Stimulated activated CD4-positive, alpha-beta T cell treated with anti-CD3 and anti-CD28 coated beads, Interleukin-1b, Interleukin-23, amount 100 ng/mL, for 4 hours (primary cell): ENCODE data around the gene BMX.

ENCODE experiments used
- DNase-seq, 2 donors: peaks; one replicate each; pipeline ENCODE4 v3.0.0-alpha.2; 2020; ENCODE audit warnings: low read depth in 2 of 2

BMX gene

DNA sequence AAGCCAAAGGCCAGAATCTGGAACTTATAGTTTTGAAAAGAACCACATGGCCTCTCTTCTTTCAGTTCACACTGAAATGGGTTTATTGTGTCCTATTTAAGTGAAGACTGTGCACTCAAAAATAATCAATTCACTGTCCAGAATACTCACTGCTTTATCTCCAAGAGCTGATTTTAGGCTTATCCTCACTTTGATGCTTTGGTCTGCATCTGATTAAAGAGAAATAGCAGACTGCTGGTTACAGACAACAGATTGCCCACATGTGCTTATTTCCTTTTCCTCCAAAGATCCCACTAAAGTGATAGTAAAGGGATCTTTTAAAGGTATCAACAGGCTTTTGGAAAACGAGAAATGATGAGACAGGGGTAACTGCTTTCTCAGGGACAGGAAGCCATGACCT is 69.5 kb downstream of the BMX start:
- no peak for DNase-seq

DNA sequence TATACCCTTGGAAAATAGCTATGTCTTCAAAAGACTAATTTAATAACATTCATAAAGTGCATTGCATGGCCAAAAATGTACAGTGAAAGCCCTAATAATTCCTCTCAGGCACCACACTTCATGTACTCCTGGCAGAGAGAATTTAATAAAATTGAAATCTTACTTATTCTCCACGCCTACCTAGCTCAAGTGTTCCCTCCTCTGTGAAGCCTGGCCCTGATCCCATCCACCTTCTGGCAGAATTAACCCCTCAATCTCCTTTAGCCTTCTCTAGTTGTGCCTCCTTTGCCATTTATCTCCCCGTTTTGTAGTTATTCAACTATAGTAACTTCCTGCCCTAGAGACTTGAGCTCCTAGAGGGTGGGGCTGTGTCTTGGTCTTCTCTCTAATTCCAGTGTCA is 73.4 kb downstream of the BMX start:
- no peak for DNase-seq

DNA sequence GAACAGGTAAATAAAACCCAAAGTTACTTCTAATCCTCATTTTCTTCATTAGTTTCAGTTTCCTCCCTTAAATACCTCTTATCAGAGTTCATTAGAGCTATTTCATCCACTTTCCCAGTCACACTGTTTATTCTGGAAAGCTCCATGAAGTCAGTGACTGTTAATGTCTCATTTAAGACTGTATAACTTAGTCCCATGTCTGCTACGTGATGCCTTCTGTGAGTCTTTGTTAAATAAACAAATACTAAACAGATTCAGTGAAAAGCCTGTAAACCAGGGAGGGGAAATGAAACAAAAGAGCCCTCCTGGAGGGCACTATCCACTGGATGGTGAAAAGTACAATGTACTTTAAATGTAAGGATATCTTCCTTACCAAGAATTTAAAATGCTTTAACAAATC is 75.4 kb downstream of the BMX start:
- no peak for DNase-seq

DNA sequence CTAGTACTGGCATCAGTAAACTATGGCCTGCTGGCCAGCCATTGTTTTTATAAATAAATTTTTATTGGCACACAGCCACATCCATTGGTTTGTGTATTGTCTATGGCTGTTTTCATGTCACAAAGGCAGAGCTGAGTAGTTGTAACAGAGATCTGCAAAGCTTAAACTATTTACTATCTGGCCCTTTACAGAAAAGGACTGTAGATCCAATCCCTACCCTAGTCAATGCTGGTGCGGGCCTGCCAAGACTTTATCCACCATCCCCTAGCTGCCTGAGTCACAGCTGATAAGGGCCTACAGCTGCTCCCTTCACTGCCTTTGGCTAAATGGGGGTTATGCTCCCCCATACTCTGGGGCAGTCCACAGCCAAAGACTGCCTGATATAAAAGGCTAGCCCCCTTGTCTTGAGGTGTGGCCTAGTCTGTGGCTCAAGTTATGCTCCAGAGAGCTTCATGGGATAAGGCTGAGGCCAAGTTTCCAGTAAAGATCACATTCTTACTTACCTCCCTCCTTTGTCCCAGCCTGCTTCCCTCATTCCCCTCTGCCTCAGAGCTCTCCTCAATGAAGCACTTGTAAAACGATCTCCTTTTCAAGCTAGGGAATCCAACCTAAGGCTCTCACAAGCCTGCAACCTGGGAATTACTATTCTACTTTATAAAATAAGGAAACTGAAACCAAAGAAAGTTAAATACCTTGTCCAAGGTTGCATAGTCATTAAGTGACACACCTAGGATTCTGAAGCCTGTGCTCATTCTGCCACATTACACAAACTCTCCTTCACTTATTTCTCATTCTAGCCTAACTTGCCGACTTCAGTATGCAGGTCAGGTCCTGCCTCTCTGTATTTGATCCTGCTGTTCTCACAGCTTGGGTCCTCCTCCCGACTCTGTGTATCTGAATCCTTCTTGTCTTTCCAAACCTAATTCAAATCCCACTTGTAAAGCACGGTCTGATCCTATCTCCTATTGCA is 79.5 kb downstream of the BMX start:
- DNase-seq: no peak

DNA sequence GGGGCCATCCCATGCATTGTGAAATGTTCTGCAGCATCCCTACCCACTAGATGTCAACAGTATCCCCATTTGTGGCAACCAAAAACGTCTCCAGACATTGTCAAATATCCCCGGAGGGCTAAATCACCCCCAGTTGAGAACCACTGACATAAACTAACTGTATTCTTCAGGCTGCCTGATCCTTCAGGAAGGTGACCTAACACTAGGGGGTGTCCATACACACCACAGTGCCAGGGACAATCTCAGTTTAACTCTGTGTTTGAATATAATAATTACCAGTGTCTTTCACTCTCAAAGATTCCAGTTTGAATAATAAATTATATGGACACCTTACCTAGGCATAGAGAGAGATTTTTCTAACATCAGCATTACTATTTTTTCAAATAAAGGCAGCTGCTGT is 93.8 kb downstream of the BMX start:
- no peak for DNase-seq

DNA sequence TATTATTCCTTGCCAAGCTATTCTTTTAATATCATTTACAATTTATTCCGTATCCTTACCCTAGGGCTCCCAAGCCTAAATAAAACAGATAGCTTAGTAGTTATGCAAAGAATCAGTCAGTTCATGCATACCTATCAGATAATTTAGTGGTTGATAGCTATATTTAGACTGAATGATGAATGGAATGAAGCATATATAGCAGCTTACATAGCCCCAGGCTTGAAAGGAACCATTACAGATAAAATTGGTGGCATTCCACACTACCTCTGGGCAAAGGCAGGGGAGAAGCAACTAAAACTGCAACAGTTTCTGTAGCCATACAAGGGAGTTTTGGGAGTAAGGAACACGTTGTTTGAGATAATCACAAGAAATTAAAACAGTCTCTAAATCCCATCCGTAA is 97.4 kb downstream of the BMX start:
- no peak for DNase-seq

DNA sequence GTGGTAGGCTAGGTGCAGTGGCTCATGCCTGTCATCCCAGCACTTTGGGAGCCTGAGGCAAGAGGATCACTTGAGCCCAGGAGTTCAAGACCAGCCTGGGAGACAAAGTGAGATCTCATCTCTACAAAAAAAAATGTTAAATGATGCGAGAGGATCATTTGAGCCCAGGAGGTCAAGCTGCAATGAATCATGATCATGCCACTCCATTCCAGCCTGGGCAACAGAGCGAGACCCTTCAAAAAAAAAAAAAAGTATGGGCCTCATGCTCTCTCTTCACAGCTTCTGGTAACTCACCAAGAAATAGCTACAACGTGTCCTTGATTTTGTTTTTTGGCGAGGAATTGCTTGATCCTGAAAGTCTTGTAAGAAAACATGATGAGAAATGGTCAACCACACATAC is 98.9 kb downstream of the BMX start:
- DNase-seq: no peak

DNA sequence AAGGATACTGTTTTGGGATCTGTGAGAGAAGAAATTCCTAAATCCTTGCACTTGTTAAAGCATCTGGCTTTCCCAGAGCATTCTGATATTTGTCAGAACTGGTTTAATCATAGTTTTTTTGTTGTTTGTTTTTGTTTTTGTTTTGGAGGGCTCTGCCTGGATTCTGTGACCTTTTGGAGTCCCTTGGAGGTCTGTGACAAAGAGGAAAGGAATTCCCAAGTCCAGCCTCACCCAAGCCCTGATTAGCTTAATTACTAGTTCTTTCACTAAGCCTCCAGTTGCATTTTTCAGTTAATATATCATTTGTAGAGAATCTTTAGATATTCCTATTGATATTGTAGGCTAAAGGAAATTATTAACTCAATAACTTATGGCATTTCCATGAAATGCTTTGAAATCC is 99.4 kb downstream of the BMX start:
- DNase-seq: no peak

DNA sequence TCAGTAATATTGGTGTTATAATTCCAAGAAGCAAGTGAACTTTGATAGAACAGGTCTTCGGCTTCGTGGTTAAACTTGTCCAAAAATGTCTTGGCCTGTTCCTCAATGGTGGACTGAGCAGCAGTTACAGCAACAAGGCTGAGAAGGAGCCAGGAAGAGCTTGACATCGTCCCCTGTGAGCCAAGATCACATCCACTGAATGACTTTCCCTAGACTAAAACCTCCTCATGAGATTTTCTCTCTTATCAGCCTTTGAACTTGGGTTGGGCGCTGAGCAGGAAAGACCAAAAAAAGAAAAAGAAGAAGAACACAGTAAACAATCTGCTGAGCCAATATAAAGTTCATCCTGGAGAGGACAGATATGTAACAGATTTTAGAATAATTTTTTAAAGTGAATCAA is 100.1 kb downstream of the BMX start, which contains the start of gene ACE2:
Gene ACE2, minus strand, starts transcription at position 216 of the 400 bp plus-strand sequence. Its CDS starts 49 bp downstream, at position 167.
- no peak for DNase-seq

DNA sequence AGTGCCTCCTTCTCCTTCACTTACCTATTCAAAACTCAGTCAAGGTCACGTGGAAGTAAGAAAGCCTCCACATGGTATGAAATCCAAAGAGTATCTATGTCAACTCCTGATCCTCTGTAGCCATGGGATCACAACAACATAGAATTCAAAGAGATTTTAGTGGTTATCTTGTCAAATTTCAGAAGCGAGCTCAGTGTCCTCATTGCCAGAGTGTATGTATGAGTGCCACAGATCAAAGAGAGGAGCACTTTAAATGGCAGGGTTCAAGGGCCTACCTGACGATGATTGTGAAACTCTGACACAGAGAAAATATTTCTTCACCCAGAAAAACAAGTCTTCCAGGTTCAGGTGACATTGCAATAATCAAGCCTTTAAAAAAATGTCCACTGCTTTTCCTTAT is 101.3 kb downstream of the BMX start:
- no peak for DNase-seq

DNA sequence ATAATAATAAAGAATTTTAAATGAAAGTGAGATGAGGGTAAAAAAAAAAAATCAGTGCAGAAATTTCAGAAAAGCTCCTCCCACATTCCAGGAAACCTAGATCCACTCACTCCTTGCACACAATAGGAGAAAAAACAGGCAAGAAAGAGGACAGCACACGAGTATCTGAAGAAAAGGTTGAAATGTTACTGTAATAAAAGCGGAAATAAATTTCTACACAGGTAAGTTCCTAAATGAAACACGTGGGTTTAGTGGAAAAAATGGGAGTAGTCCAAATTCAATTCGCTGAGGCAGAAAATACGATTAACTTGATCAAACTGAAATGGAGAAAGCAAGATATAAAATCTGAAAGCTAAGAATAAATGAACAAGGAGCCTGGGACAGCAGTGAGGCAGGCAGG is 102.2 kb downstream of the BMX start:
- DNase-seq: no peak

DNA sequence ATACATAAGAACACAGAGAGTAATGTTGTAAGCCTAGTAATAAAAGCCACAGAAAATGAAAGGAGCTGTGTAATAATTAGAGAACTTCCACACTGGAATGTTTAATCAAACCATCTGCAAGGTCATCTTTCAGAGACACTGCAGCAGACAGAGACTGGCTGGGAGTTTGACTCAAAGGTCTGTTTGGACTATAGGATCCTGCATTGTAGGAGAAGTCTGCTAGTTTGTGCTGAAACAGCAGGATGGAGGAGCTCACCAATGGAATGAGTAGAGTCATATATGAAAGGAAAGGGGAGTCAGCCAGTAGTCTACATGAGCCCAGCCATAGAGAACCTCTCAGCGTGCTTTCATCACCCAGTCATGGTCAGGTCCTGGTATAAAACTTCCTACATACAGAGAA is 104.6 kb downstream of the BMX start:
- DNase-seq: no peak
